IMR-90 (cell line): ENCODE results near the gene TBC1D22A. TPM values are rescaled to one million over a fixed set of nuclear protein-coding genes. Genes with fewer than 3 reads are reported as not detected.

Experiments
- ATAC-seq: fragments of 200-7000 bp; cut with Tn5 transposase; 2 replicates; pipeline ENCODE4 v1.9.1; 2020; ENCODE audit warnings: low read depth, mild to moderate bottlenecking, moderate library complexity
- BruUV-seq: library from RNA; stranded (reverse); fragments of 400-500 nt; replicated peaks from 2 replicates; lab custom pipeline; 2021; lab: Mats Ljungman, UMichigan
- CTCF ChIA-PET: fragments of 300-600 bp; formaldehyde crosslinking; extraction: SDS; loops from one replicate; lab custom pipeline; 2021; ENCODE audit warnings: antibody characterized with exemption; lab: Yijun Ruan, JAX
- POLR2A ChIA-PET: fragments of 300-600 bp; sonication (Branson Sonifier 250); formaldehyde crosslinking; loops from one replicate; lab custom pipeline; 2022; ENCODE audit warnings: antibody characterized with exemption; ENCODE audit not compliant: unreplicated experiment; lab: Charles Lee
- DNase-seq: peaks from one replicate; pipeline ENCODE4 v3.0.0; 2013
- H2AFZ ChIP-seq: replicated peaks from 2 replicates; pipeline ENCODE3; 2013; ENCODE audit warnings: low read length, mild to moderate bottlenecking; ENCODE audit not compliant: poor library complexity
- H2AK5ac ChIP-seq: 2 replicates; pipeline ENCODE4 v1.6.1; 2013; ENCODE audit warnings: low read depth, low read length, inconsistent platforms
- H2AK9ac ChIP-seq: replicated peaks from 2 replicates; pipeline ENCODE3; 2013; ENCODE audit warnings: mild to moderate bottlenecking, low read depth, low read length, moderate library complexity; ENCODE audit not compliant: poor library complexity
- H2BK120ac ChIP-seq: 2 replicates; pipeline ENCODE4 v1.6.1; 2013; ENCODE audit warnings: low read depth, low read length, inconsistent platforms
- H2BK15ac ChIP-seq: 3 replicates; pipeline ENCODE4 v1.6.1; 2013; ENCODE audit warnings: low read depth, low read length, inconsistent platforms
- H2BK20ac ChIP-seq: 2 replicates; pipeline ENCODE4 v1.6.1; 2013; ENCODE audit warnings: low read depth, mild to moderate bottlenecking, inconsistent platforms, low read length, moderate library complexity
- H2BK5ac ChIP-seq: 2 replicates; pipeline ENCODE4 v1.6.1; 2013; ENCODE audit warnings: mild to moderate bottlenecking, low read depth, low read length, inconsistent platforms; ENCODE audit not compliant: poor library complexity, severe bottlenecking
- H3K14ac ChIP-seq: replicated peaks from 2 replicates; pipeline ENCODE4 v1.6.1; 2013; ENCODE audit warnings: low read depth, low read length, inconsistent platforms
- H3K18ac ChIP-seq: 2 replicates; pipeline ENCODE4 v1.6.1; 2013; ENCODE audit warnings: low read depth, low read length, control low read depth
- H3K23ac ChIP-seq: 2 replicates; pipeline ENCODE4 v1.6.1; 2013; ENCODE audit warnings: low read depth, low read length, inconsistent platforms
- H3K27ac ChIP-seq: 2 replicates; pipeline ENCODE4 v1.5.1; 2013; ENCODE audit warnings: mild to moderate bottlenecking, control low read depth, low read length; ENCODE audit not compliant: insufficient read depth
- H3K27me3 ChIP-seq: 2 replicates; pipeline ENCODE4 v1.6.1; 2013; ENCODE audit warnings: low read length; ENCODE audit not compliant: control insufficient read depth, insufficient read depth
- H3K36me3 ChIP-seq: 2 replicates; pipeline ENCODE4 v1.6.1; 2013; ENCODE audit warnings: low read length, mixed read lengths; ENCODE audit not compliant: control insufficient read depth, insufficient read depth
- H3K4ac ChIP-seq: 2 replicates; pipeline ENCODE4 v1.6.1; 2013; ENCODE audit warnings: low read depth, low read length, inconsistent platforms
- H3K4me1 ChIP-seq: 2 replicates; pipeline ENCODE4 v1.6.1; 2013; ENCODE audit warnings: low read length, mixed read lengths; ENCODE audit not compliant: control insufficient read depth, insufficient read depth
- H3K4me2 ChIP-seq: 2 replicates; pipeline ENCODE4 v1.6.1; 2013; ENCODE audit warnings: low read depth, mild to moderate bottlenecking, control low read depth, low read length, moderate library complexity
- H3K4me3 ChIP-seq: 2 replicates; pipeline ENCODE4 v1.5.1; 2013; ENCODE audit warnings: low read depth, mild to moderate bottlenecking, control low read depth, low read length, moderate library complexity; ENCODE audit not compliant: insufficient read depth
- H3K56ac ChIP-seq: 2 replicates; pipeline ENCODE4 v1.6.1; 2013; ENCODE audit warnings: low read length, inconsistent platforms; ENCODE audit not compliant: insufficient read depth; ENCODE audit errors: extremely low read depth
- H3K79me1 ChIP-seq, 2 experiments: 2 replicates each; pipeline ENCODE4 v1.6.1; 2013; ENCODE audit warnings: low read length in 2 of 2, inconsistent platforms in 1 of 2, low read depth in 1 of 2
- H3K9ac ChIP-seq: 2 replicates; pipeline ENCODE4 v1.6.1; 2013; ENCODE audit warnings: low read depth, low read length, control low read depth
- H3K9me1 ChIP-seq: 2 replicates; pipeline ENCODE4 v1.6.1; 2013; ENCODE audit warnings: low read length, inconsistent platforms; ENCODE audit not compliant: insufficient read depth
- H3K9me3 ChIP-seq: 2 replicates; pipeline ENCODE4 v1.6.1; 2013; ENCODE audit warnings: low read length; ENCODE audit not compliant: control insufficient read depth, insufficient read depth
- H4K20me1 ChIP-seq: 2 replicates; pipeline ENCODE4 v1.6.1; 2013; ENCODE audit warnings: low read length, inconsistent platforms; ENCODE audit not compliant: insufficient read depth
- H4K5ac ChIP-seq: 2 replicates; pipeline ENCODE4 v1.6.1; 2013; ENCODE audit warnings: mild to moderate bottlenecking, low read depth, low read length, control low read depth
- H4K8ac ChIP-seq, 2 experiments: 2 replicates each; pipeline ENCODE4 v1.6.1; 2013; ENCODE audit warnings: low read depth in 2 of 2, low read length in 2 of 2, control low read depth in 1 of 2, inconsistent platforms in 1 of 2
- H4K91ac ChIP-seq: 2 replicates; pipeline ENCODE4 v1.6.1; 2013; ENCODE audit warnings: low read depth, low read length, inconsistent platforms; ENCODE audit not compliant: insufficient read depth
- CHD1 ChIP-seq: IDR thresholded peaks from 2 replicates; pipeline ENCODE4 v1.6.1; 2012; ENCODE audit warnings: low read depth, low read length, improper control_type of control experiment
- MAFK ChIP-seq: IDR thresholded peaks from 2 replicates; pipeline ENCODE4 v1.6.1; 2012; ENCODE audit warnings: low read depth, low read length, improper control_type of control experiment
- MXI1 ChIP-seq: IDR thresholded peaks from 2 replicates; pipeline ENCODE4 v1.6.1; 2012; ENCODE audit warnings: low read depth, mild to moderate bottlenecking, low read length, moderate library complexity, borderline replicate concordance
- POLR2A ChIP-seq: IDR thresholded peaks from 2 replicates; pipeline ENCODE4 v1.6.1; 2012; ENCODE audit warnings: mild to moderate bottlenecking, low read depth, low read length
- WGBS, 2 experiments: methylation state at CpG; one replicate each; pipeline versions ENCODE4 v1.1.5 to v1.1.7; 2013; ENCODE audit warnings: missing lambda C conversion rate in 2 of 2; ENCODE audit not compliant: insufficient read length in 1 of 2; ENCODE audit errors: extremely low coverage in 2 of 2; 5-methylcytosine and 5-hydroxymethylcytosine counted together
- dilution Hi-C: fragments of 300-500 bp; cut with HindIII; formaldehyde crosslinking; loops from one replicate; pipeline ENCODE4 v1.14.3; 2018; ENCODE audit warnings: low sequenced_read_pairs; ENCODE audit not compliant: unreplicated experiment
- in situ Hi-C: fragments of 300-500 bp; cut with MboI; formaldehyde crosslinking; loops from 3 replicates; pipeline ENCODE4 v1.14.3; 2019; ENCODE audit warnings: low sequenced_read_pairs, inconsistent platforms, mixed read lengths
- intact Hi-C: fragments of 100-400 bp; cut with micrococcal nuclease; formaldehyde crosslinking; loops from 2 replicates; pipeline ENCODE4 v1.10.0; 2022
- polyA plus RNA-seq, 3 experiments: library from polyadenylated mRNA; depleted of rRNA; stranded (reverse); fragments of >200 nt; gene quantifications; 2 replicates each; pipeline ENCODE4 v1.2.3, GENCODE V29; 2012; ENCODE audit warnings: low replicate concordance in 1 of 3
- total RNA-seq: library from RNA; depleted of rRNA; stranded (reverse); fragments of >200 nt; gene quantifications from 2 replicates; pipeline ENCODE4 v1.2.3, GENCODE V29; 2012
- TF ChIP-seq, protein P1 (sequence below): conservative IDR thresholded peaks from 2 replicates; pipeline ENCODE4 v1.5.1; 2012; ENCODE audit warnings: mild to moderate bottlenecking, low read depth, low read length, improper control_type of control experiment
- TF ChIP-seq, protein P2 (sequence below): fragments of 150-350 bp; IDR thresholded peaks from 2 replicates; pipeline ENCODE4 v1.6.1; 2016; ENCODE audit warnings: low read depth, mild to moderate bottlenecking, low read length, moderate library complexity, borderline replicate concordance

Gene TBC1D22A
- total and polyA plus RNA-seq, 2 of the 4 experiments (the other 2 are of a cell fraction) = 9.0 to 16.7 TPM

DNA sequence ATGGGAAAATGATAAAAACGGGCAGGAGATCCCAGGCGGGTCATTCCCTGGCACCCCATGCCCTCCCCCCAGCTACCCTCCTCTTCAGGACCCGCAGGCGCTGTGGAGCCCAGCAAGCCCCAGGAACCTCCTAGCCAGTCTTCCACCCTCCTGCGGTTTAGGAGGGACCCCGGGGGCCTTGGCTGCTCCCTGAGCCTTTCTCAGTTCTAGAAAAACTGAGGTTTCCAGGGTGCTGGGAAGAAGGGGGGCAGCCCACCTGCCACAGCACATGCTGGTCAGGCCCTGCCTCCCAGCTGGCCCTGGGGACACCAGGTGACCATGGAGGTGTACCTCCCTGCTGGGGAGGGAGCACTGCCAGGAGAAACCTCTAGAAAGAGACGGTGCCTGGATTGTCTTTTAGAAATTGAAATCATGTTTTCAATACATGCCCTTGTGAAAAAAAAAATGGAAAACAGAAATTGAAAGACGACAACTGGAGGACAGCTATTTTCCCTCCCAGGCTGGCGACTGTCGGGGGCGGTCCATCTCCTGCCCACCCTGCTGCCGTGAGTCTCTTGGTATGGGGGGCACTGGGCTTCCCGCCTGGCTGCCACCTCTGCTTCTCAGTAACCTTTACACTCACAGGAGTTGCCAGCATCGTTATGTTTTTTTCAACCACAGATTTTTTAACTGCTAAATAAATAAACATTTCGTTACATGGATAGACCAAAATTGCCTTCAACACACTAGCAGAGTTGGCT, 398.5 kb downstream of the TBC1D22A start:
- ATAC-seq (no peak), DNase-seq (no peak)
- Histone ChIP-seq H3K56ac (no peak overlapping the region), H4K20me1 (no peaks in the 10 kb centered on the region; the same call in 1 of the 2 replicates), H2BK5ac (no peak overlapping the region), H3K36me3 (peaks cover 5% of the 10 kb centered on the region; the same call in 1 of the 2 replicates), H4K91ac (no peak overlapping the region), H2AK5ac (no peak overlapping the region), H2BK20ac (no peak overlapping the region), H2AK9ac (no peak overlapping the region), H3K23ac (no peak overlapping the region), H3K4me3 (no peak overlapping the region), H3K79me1 (no peaks in the 10 kb centered on the region; a peak in 1 of 4 replicates), H3K9me3 (no peaks in the 10 kb centered on the region), H4K8ac (no peak overlapping the region), H3K4ac (no peak overlapping the region), H2AFZ (no peak overlapping the region), H3K27ac (no peak overlapping the region), H3K9me1 (peaks cover 11% of the 10 kb centered on the region), H2BK15ac (no peak overlapping the region), H3K4me2 (no peak overlapping the region), H3K18ac (no peak overlapping the region), H3K27me3 (no peaks in the 10 kb centered on the region), H3K9ac (no peak overlapping the region), H2BK120ac (no peak overlapping the region), H4K5ac (no peak overlapping the region), H3K14ac (no peak overlapping the region), H3K4me1 (peaks cover 2% of the 10 kb centered on the region; the same call in 1 of the 2 replicates)
- intact Hi-C loops (no loop called here), in situ Hi-C loops (no loop called here), dilution Hi-C loops (no loop called here)
- ChIA-PET POLR2A (no interaction called here), CTCF (interaction anchor here (0.8 kb wide), 1 partner anchor 10 kb away, joined by 3 read pairs; no protein-coding TSS in a partner anchor)
- no TSS peak for BruUV-seq
- no CpG with 5 or more reads among the region's 15 CpGs for WGBS, 2 experiments
- no peak for TF ChIP-seq MXI1
- TF ChIP-seq CHD1 = no peak
- TF ChIP-seq, protein P1, sequence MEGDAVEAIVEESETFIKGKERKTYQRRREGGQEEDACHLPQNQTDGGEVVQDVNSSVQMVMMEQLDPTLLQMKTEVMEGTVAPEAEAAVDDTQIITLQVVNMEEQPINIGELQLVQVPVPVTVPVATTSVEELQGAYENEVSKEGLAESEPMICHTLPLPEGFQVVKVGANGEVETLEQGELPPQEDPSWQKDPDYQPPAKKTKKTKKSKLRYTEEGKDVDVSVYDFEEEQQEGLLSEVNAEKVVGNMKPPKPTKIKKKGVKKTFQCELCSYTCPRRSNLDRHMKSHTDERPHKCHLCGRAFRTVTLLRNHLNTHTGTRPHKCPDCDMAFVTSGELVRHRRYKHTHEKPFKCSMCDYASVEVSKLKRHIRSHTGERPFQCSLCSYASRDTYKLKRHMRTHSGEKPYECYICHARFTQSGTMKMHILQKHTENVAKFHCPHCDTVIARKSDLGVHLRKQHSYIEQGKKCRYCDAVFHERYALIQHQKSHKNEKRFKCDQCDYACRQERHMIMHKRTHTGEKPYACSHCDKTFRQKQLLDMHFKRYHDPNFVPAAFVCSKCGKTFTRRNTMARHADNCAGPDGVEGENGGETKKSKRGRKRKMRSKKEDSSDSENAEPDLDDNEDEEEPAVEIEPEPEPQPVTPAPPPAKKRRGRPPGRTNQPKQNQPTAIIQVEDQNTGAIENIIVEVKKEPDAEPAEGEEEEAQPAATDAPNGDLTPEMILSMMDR = no peak
- no peak for TF ChIP-seq POLR2A
- TF ChIP-seq, protein P2, sequence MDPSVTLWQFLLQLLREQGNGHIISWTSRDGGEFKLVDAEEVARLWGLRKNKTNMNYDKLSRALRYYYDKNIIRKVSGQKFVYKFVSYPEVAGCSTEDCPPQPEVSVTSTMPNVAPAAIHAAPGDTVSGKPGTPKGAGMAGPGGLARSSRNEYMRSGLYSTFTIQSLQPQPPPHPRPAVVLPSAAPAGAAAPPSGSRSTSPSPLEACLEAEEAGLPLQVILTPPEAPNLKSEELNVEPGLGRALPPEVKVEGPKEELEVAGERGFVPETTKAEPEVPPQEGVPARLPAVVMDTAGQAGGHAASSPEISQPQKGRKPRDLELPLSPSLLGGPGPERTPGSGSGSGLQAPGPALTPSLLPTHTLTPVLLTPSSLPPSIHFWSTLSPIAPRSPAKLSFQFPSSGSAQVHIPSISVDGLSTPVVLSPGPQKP = no peak
- no peak for TF ChIP-seq MAFK
